HepG2 (cell line): ENCODE data around the gene BRCA1. TPM values are rescaled to one million over a fixed set of nuclear protein-coding genes. Genes with fewer than 3 reads are reported as not detected.
A peak's percentile ranks its signal among the peaks of the same experiment; 100 is the strongest.

Experiments used
- CREM ChIP-seq, 2 experiments: sonication (generic) in 1 of 2; formaldehyde crosslinking in 1 of 2; IDR thresholded peaks; 2 replicates each; pipeline versions ENCODE4 v1.4.0 to v1.6.1; 2016 to 2020; ENCODE audit warnings: antibody characterized with exemption in 1 of 2, mild to moderate bottlenecking in 1 of 2, missing genetic modification reagents in 1 of 2
- HMG20B ChIP-seq: conservative IDR thresholded peaks from 2 replicates; pipeline ENCODE4 v1.6.1; 2016; ENCODE audit warnings: missing genetic modification reagents, missing compliant biosample characterization
- HNRNPUL1 ChIP-seq: fragments of 200-400 bp; formaldehyde crosslinking; IDR thresholded peaks from 2 replicates; pipeline ENCODE4 v1.6.1; 2017; ENCODE audit warnings: low read depth, mild to moderate bottlenecking, low read length, moderate library complexity
- IRF1 ChIP-seq: sonication (generic); formaldehyde crosslinking; IDR thresholded peaks from 2 replicates; pipeline ENCODE4 v1.4.0; 2020; ENCODE audit warnings: low read depth, mild to moderate bottlenecking, missing genetic modification reagents
- NFE2L1 ChIP-seq: sonication (generic); formaldehyde crosslinking; IDR thresholded peaks from 2 replicates; pipeline ENCODE4 v1.4.0; 2020; ENCODE audit warnings: missing genetic modification reagents, mild to moderate bottlenecking, borderline replicate concordance
- POLR2A ChIP-seq, 2 experiments: IDR thresholded peaks; 2 replicates each; pipeline ENCODE4 v1.6.1; 2011; ENCODE audit warnings: low read depth in 2 of 2, low read length in 2 of 2, mild to moderate bottlenecking in 1 of 2, moderate library complexity in 1 of 2; ENCODE audit not compliant: insufficient read depth in 1 of 2
- RFXAP ChIP-seq: sonication (generic); formaldehyde crosslinking; IDR thresholded peaks from 2 replicates; pipeline ENCODE4 v1.4.0; 2020; ENCODE audit warnings: missing genetic modification reagents, borderline replicate concordance
- ZBTB34 ChIP-seq: sonication (generic); formaldehyde crosslinking; IDR thresholded peaks from 2 replicates; pipeline ENCODE4 v1.8.0; 2022; ENCODE audit warnings: mild to moderate bottlenecking, missing genetic modification reagents
- ZNF180 ChIP-seq: sonication (generic); formaldehyde crosslinking; IDR thresholded peaks from 2 replicates; pipeline ENCODE4 v1.4.0; 2020; ENCODE audit warnings: low read depth, missing genetic modification reagents, borderline replicate concordance
- ZNF205 ChIP-seq: IDR thresholded peaks from 2 replicates; pipeline ENCODE4 v1.6.1; 2018; ENCODE audit warnings: missing biosample characterization, missing genetic modification reagents
- ZNF33A ChIP-seq: sonication (generic); formaldehyde crosslinking; IDR thresholded peaks from 2 replicates; pipeline ENCODE4 v1.5.1; 2020; ENCODE audit warnings: missing genetic modification reagents, mild to moderate bottlenecking, moderate library complexity, borderline replicate concordance
- ZNF598 ChIP-seq: sonication (generic); formaldehyde crosslinking; IDR thresholded peaks from 2 replicates; pipeline ENCODE4 v1.5.1; 2020; ENCODE audit warnings: mild to moderate bottlenecking, missing genetic modification reagents, borderline replicate concordance
- polyA plus RNA-seq, 8 experiments: library from polyadenylated mRNA; depleted of rRNA in 3 of 8; stranded (reverse) in 7 of 8; unstranded in 1 of 8; fragments of >200 nt; fragmentation: Illumina TruSeq in 4 of 8; extraction: Trizol in 4 of 8; gene quantifications; 2 replicates each; pipeline versions ENCODE4 v1.2.1 to v1.2.3, GENCODE V29; 2011 to 2016; ENCODE audit warnings: low read depth in 4 of 8, missing spikeins in 1 of 8, mixed read lengths in 1 of 8; ENCODE audit not compliant: insufficient read depth in 1 of 8
- total RNA-seq, 5 experiments: library from RNA; depleted of rRNA; stranded (reverse); fragments of >200 nt; fragmentation: Illumina TruSeq; extraction: Trizol; gene quantifications; 2 replicates each; pipeline ENCODE4 v1.2.3, GENCODE V29; 2016; ENCODE audit warnings: low read depth in 1 of 5
- TF ChIP-seq, protein P1 (sequence below): sonication (generic); formaldehyde crosslinking; IDR thresholded peaks from 2 replicates; pipeline ENCODE4 v1.5.1; 2020; ENCODE audit warnings: missing genetic modification reagents, mild to moderate bottlenecking, borderline replicate concordance
- TF ChIP-seq, protein P2 (sequence below): sonication (generic); formaldehyde crosslinking; IDR thresholded peaks from 2 replicates; pipeline ENCODE4 v1.4.0; 2020; ENCODE audit warnings: missing genetic modification reagents
- TF ChIP-seq, protein P3 (sequence below): sonication (generic); formaldehyde crosslinking; IDR thresholded peaks from 2 replicates; pipeline ENCODE4 v1.8.0; 2022; ENCODE audit warnings: missing genetic modification reagents, mild to moderate bottlenecking, inconsistent platforms, borderline replicate concordance

BRCA1 gene
- total and polyA plus RNA-seq, 2 of the 13 experiments (the other 11 are each of a cell fraction or from before 2014, with no cell fraction given) = 13.3 to 37.5 TPM

- peak; percentile 83; the same call in 1 of the 2 replicates for TF ChIP-seq ZNF598 (CRISPR knock-in tag)
- TF ChIP-seq ZNF180 (CRISPR knock-in tag) = peak; percentile 77
- no peak for TF ChIP-seq NFE2L1 (CRISPR knock-in tag)
- TF ChIP-seq HMG20B = no peak
- TF ChIP-seq POLR2A (IDR thresholded peaks at IDR 0.05; ENCODE audit: insufficient read depth in 1 of 2, low read depth in 2 of 2, low read length in 2 of 2) = peak; percentile 55 to 79
- no peak for TF ChIP-seq CREM (IDR thresholded peaks at IDR 0.05)
- no peak; the same call in 1 of the 2 replicates for TF ChIP-seq CREM (CRISPR knock-in tag; IDR thresholded peaks at IDR 0.05)
- TF ChIP-seq, protein P1, sequence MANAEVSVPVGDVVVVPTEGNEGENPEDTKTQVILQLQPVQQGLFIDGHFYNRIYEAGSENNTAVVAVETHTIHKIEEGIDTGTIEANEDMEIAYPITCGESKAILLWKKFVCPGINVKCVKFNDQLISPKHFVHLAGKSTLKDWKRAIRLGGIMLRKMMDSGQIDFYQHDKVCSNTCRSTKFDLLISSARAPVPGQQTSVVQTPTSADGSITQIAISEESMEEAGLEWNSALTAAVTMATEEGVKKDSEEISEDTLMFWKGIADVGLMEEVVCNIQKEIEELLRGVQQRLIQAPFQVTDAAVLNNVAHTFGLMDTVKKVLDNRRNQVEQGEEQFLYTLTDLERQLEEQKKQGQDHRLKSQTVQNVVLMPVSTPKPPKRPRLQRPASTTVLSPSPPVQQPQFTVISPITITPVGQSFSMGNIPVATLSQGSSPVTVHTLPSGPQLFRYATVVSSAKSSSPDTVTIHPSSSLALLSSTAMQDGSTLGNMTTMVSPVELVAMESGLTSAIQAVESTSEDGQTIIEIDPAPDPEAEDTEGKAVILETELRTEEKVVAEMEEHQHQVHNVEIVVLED (CRISPR knock-in tag) = peak; percentile 37; the same call in 1 of the 2 replicates
- peak; percentile 48; the same call in 1 of the 2 replicates for TF ChIP-seq RFXAP
- TF ChIP-seq ZNF33A = 0 out of 2 replicates have a peak, but pooled peaks have one; percentile 76
- TF ChIP-seq IRF1 = 0 out of 2 replicates have a peak, but pooled peaks have one; percentile 34
- TF ChIP-seq HNRNPUL1 = no peak
- TF ChIP-seq ZNF205 (CRISPR knock-in tag) = peak; percentile 19; the same call in 1 of the 2 replicates
- TF ChIP-seq, protein P2, sequence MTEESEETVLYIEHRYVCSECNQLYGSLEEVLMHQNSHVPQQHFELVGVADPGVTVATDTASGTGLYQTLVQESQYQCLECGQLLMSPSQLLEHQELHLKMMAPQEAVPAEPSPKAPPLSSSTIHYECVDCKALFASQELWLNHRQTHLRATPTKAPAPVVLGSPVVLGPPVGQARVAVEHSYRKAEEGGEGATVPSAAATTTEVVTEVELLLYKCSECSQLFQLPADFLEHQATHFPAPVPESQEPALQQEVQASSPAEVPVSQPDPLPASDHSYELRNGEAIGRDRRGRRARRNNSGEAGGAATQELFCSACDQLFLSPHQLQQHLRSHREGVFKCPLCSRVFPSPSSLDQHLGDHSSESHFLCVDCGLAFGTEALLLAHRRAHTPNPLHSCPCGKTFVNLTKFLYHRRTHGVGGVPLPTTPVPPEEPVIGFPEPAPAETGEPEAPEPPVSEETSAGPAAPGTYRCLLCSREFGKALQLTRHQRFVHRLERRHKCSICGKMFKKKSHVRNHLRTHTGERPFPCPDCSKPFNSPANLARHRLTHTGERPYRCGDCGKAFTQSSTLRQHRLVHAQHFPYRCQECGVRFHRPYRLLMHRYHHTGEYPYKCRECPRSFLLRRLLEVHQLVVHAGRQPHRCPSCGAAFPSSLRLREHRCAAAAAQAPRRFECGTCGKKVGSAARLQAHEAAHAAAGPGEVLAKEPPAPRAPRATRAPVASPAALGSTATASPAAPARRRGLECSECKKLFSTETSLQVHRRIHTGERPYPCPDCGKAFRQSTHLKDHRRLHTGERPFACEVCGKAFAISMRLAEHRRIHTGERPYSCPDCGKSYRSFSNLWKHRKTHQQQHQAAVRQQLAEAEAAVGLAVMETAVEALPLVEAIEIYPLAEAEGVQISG = peak; percentile 78
- TF ChIP-seq ZBTB34 (CRISPR knock-in tag) = no peak; the same call in 1 of the 2 replicates
- TF ChIP-seq, protein P3, sequence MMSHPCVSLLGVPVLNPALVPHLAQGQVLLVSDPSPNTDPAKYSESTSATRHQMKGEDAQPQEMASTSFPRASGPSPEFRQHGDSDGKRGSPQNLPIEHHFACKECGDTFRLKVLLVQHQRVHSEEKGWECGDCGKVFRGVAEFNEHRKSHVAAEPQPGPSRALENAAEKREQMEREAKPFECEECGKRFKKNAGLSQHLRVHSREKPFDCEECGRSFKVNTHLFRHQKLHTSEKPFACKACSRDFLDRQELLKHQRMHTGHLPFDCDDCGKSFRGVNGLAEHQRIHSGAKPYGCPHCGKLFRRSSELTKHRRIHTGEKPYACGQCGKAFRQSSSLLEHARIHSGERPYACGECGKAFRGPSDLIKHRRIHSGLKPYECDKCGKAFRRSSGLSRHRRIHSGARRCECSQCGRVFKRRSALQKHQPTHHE (CRISPR knock-in tag) = peak; percentile 88; the same call in 1 of the 2 replicates
These were observed 103.2 kb downstream of the BRCA1 start, which contains the start of gene VAT1 (continued) for GRCh38 chr17:43021741-43022512.
